HG03565 (cell line): ENCODE data around the gene SMYD3.
A peak's percentile ranks its signal among the peaks of the same experiment; 100 is the strongest.

Experiments used
- ATAC-seq: cut with Tn5 transposase; IDR thresholded peaks from one replicate; pipeline ENCODE4 v1.9.1; 2021; ENCODE audit warnings: mild to moderate bottlenecking, moderate library complexity; ENCODE audit not compliant: unreplicated experiment

The SMYD3 gene

DNA sequence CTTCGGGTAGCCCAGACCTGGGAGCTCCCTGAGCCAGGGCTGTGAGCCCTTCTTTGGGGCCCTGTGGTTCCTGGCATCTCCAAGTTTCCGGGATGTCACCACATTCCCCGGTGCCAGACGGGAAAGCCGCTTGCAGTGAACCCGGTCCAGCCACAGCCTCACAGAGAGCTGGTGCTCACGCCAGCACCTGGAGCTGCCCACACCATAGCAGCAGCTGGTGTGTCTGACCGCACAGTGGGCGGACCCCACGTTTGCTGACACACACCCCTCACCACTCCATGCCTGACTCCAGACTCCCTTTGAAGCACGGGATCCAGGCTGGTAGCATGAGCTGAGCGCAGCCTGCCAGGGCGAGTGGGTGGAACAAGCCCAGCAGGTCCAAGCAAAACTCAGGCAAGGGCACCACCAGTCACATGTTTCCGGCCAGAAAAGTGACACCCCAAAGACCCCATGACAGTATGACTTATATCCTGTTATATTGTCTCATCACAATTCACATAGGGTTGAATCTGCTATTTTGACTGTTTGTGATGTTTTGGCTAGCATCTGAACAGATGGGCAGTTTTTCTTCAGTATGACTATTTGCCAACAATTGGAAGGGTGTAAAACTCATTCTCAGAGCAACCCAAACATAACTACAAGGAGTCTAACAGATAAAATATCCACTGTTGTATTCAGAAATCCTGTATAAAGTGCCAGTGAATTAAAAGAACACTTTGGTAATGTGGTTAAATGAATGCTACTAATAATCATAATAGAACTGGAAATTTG lies 285.4 kb downstream of the SMYD3 start:
- no peak for ATAC-seq

- no peak for ATAC-seq
Measured at GRCh38 chr1:246220495-246221065, 286.5 kb downstream of the SMYD3 start.

DNA sequence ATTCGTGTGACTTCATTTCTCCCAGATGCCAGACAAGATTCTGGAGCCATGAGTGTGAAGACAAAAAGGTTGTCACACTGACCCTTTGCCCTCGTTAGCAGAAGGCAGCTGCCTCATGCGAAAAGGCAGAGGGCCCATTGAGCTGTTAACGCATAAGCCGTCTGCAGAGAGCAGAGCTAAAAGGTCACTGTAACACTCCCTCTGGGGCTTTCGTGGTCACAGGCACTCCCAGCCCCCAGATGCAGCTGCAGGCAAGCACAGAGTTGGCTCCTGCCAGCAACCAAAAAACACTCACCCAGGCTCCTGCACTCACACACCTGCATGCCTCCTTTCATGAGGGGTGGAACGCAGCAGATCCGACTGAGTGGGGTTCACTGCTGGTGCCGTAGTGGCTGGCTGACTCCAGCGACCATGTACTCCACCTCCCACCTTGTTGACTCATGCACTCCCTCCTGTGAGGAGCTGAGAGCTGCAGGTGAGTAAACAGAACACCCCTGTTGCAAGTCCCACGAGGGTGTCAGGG lies 287.5 kb downstream of the SMYD3 start:
- no peak for ATAC-seq

GRCh38 chr1:246218686-246219085 lies 288.4 kb downstream of the SMYD3 start:
- ATAC-seq, result no peak

DNA sequence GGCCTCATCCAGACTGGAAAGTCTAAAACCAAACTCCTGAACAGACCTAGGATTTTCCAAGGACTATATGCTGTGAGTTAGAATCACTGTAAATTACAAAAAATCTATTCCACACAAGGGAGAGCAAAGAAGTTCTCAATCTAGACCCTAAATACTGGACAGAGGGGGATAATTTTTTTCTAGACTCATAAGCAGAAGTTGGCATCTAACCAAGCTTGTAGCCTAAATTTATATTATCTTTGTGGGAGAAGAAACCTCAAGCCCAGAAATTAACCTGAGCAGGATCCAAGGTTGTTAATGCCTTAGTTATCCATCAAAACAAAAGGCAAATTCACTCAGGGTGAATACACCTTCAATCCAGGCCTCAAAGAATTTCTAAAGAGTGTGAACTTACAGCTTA lies 290.2 kb downstream of the SMYD3 start:
- no peak for ATAC-seq

GRCh38 chr1:246215510-246215903 lies 291.6 kb downstream of the SMYD3 start:
- no peak for ATAC-seq

DNA sequence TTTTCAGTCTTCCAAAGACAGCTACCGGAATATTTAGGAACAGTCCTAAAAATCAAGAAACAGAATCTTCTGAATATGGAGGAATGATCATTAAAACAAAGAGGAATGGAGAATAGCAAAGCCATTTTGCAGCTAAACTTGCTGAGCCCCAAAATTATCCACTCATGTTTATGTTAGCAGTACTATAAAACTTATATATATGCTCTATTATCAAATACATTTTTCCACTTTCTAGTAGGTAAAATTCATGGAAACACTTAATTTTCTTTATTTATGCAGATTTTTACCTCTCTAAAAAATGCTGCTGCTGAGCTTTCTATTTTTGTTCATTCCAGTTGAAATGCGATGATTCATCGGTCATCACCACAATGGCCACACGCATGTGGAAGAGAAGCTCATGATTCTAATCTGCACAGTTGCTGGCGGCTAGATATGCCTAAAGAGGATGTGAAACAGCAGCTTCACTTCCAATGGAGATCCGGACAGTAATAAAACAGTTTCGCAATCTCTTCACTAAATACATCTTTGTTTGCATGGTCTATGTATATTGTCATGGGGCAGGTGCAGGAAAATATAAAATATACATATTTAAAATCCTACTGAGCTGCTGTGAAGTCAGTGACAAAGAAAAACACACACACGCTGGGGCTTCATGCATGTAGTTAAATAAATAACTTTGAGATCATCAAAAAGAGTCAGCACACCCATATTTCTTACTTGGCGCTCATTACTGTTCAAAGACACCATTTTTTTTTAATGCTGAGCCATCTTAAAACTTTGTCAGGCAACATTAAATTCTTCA lies 292.2 kb downstream of the SMYD3 start:
- ATAC-seq, result peak; percentile 98

DNA sequence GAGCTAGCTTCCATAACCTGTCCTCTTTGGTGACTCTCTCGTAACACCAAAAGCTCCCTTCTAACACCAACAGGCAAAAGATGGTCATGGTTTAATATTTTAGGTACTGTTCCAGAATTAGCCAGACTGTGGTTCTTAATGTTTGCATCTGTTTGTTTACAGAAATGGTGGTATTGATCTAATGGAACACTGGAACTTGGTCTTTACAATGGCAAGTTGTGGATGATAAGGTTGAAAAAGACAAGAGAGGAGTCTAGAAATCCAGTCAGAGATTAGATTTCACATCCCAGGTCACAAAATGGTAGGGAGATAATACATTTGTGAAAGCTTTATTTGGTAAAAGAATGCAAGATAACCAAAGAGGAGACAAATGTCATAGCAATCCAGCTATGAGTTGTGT lies 293.1 kb downstream of the SMYD3 start:
- ATAC-seq, result no peak

DNA sequence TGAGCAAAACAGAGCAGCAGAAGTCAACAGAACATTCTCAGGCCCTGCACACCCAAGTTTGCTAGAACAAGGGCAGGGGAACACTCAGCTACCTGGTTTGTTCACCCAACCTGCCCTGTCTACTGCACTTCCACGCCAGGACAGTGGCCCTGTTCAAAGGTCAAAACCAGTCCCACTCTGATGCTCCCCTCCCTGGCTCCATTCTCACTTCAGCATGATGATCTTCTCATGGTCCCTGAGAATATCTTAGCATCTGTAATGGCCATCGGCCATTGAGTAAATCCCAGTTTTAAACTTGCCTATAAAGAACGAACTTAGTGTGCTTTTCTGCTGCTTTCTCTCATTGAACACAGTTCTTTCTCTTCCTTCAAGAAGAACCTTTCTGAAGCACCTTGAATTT lies 293.6 kb downstream of the SMYD3 start:
- ATAC-seq, result no peak

DNA sequence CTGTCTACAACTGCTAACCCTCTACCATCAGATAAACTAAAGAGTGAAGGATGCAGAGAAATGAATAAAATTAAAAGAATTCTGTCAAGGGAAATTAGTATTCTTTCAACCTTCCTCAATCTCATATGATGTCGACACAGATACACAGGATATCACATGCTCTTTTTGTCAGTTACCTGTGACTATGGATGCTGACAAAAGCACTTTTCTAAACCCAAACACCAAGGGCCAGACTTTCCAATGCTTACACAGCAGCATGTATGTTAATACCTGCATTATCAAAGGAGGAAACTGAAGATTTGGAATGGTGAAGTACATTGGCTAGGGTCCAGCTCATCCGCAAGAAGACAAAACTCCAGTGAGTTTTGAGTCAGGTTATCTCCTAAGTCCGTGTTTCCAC lies 294.0 kb downstream of the SMYD3 start:
- no peak for ATAC-seq

DNA sequence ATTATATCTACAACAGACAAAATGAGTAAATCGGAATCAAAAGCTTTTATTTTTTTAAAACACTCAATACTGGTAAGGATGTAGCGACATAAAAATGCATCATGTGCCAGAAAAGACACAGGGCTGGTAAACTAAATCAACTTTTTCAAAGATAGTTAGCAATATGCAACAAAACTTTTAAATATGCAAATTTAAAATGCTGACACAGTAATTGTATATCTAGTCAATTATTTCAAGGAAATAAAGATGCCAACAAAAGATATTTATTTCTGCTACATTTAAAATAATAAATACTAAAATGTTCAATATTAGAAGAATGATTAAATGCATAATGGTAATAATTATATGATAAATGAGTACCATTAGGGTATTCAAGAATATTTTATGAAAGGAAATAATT lies 295.1 kb downstream of the SMYD3 start:
- no peak for ATAC-seq

DNA sequence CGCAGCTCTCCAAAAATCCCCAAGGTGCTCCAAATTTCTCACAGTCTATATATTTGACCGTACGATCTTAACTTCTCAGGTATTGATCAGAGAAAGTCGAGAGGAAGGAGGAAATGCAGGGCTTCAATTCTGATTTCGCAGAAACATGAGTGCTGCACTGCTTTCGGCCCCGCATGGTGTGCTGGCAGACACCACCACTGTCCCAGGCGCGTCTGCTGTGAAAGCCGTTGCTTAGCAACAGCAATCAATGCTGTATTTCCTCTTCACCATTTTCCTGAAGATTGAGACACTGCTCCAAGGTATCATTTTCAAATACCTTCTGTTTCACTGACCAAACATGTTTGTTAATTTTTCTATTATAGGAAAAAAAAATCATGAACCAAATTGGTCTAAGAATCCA lies 296.3 kb downstream of the SMYD3 start:
- ATAC-seq, result no peak

- ATAC-seq, result no peak
Measured at GRCh38 chr1:246208105-246208504, 299.0 kb downstream of the SMYD3 start.

DNA sequence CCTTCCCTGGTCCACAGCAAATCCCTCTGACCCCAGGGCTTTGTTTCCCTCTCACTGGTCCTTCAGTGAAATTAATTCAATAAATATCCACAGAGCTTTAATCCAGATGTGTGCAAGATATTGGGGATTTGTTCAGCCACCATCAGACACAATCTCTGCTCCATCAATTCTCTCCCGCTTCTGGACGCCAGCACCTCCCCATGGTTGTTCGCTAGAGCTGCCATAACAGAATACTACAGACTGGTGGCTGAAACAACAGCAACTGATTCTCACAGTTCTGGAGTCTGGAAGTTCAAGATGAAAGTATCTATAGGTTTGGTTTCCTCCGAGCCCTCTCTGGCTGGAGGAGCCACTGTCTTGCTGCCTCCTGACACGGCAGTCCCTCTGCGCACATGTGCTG lies 303.9 kb downstream of the SMYD3 start:
- no peak for ATAC-seq

DNA sequence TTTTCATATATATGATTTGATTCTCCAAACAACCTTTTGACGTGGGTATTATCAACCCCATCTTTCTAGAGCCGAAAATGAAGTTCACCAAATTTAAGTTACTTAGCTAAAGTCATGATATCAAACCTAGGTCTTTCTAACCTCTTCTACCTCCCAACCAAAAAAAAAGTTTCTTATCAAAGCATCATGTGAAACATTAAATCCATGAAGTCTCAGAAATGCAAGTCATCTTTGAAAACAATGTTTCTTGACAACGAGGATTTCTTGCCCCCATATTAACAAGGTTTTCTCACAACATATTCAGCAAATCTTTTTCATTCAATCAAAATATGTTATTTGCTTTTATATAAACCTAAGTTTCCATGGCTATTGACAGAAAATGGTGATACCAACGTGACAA lies 306.3 kb downstream of the SMYD3 start:
- ATAC-seq, result no peak

GRCh38 chr1:246200225-246200624 lies 306.9 kb downstream of the SMYD3 start:
- no peak for ATAC-seq

DNA sequence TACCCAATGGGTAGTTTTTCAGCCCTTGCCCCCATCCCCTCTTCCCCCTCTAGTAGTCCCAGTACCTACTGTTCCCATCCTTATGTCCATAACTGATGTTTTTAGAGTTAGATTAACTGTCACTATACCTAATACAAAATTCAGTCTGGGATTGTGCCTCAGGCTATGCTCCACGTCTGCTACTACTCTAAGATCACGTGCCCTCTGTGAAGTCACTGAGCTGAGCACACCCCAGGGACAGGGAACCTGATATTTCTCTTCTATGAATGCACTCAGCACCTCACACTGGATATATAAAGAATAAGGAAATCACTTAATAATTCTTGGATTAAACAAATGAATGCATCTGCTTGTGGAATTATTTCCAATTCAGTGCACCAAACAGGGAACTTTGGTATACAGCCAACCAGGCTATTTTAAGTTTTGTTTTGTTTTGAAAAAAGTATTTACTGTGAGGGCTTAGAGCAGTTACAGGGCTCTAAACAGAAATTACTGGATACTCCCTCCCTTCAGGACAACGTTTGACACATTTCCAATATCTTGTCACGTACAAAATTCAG lies 307.9 kb downstream of the SMYD3 start:
- ATAC-seq, result no peak

- no peak for ATAC-seq
Measured at GRCh38 chr1:246198115-246198816, 308.8 kb downstream of the SMYD3 start.

DNA sequence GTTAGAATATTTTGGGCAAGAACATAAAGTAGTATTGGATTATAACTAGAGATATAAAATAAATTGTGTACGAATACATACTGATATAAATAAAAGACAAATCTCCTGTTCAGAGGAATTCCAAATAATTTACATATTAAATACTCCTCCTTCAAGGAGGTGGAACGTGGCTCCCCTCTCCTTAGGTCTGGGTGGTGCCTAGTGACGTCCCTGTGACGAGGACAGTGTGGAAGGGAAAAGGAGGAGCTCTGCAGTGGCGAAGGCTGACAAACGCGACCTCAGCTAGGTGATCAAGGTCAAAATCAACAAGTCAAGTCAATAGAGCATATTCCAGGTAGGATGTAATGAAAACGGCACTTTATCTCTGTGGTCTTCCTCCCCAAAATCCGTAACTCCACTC lies 310.0 kb downstream of the SMYD3 start:
- no peak for ATAC-seq

- ATAC-seq, result no peak
Measured at GRCh38 chr1:246195296-246195695, 311.8 kb downstream of the SMYD3 start.

DNA sequence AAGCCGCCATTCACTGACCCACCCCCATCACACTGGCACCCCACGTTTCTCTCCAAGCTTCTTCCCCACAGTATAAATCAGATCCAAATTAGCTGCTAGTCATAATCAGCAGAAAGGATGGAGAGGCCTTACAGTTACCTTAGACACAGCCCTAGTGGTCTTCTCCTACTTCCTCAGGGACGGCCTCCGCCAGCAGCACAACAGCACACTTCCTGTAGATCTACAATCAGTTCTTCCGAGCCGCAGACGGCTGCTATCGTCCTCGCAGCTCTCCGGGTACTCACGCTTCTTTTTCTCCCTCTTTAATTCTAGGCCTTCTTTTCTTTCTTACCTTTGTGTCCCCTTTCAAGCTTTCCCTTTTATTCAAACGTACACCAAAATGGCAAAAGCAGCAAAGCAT lies 313.5 kb downstream of the SMYD3 start:
- ATAC-seq, result no peak
